DND-41 (cell line): ENCODE results near the gene RASGRP2.

Experiments used
- ATAC-seq: fragments of 200-7000 bp; cut with Tn5 transposase; 3 replicates; pipeline ENCODE4 v1.9.1; 2021; ENCODE audit warnings: low read depth; ENCODE audit not compliant: insufficient read depth
- DNase-seq: peaks from one replicate; pipeline ENCODE4 v3.0.0-alpha.2; 2020
- H2AFZ ChIP-seq: 2 replicates; pipeline ENCODE4 v1.6.0; 2012; ENCODE audit warnings: low read depth, low read length
- H3K27ac ChIP-seq: 2 replicates; pipeline ENCODE4 v1.5.1; 2012; ENCODE audit warnings: low read length, inconsistent platforms
- H3K27me3 ChIP-seq: fragments of 200-600 bp; sonication (generic); 2 replicates; pipeline ENCODE4 v1.6.0; 2012; ENCODE audit warnings: low read length, mild to moderate bottlenecking, inconsistent platforms; ENCODE audit not compliant: insufficient read depth, poor library complexity
- H3K36me3 ChIP-seq: 2 replicates; pipeline ENCODE4 v1.5.1; 2012; ENCODE audit warnings: low read length, inconsistent platforms; ENCODE audit not compliant: insufficient read depth
- H3K4me1 ChIP-seq: 2 replicates; pipeline ENCODE4 v1.5.1; 2012; ENCODE audit warnings: mild to moderate bottlenecking, low read length; ENCODE audit not compliant: insufficient read depth
- H3K4me2 ChIP-seq: 2 replicates; pipeline ENCODE4 v1.6.0; 2012; ENCODE audit warnings: mild to moderate bottlenecking, moderate library complexity, low read length, inconsistent platforms; ENCODE audit not compliant: insufficient read depth
- H3K4me3 ChIP-seq, 2 experiments: fragments of 200-600 bp in 1 of 2; shearing (Covaris generic) in 1 of 2; 2 replicates each; pipeline ENCODE4 v1.5.1; 2012 to 2016; ENCODE audit warnings: inconsistent platforms in 2 of 2, low read length in 2 of 2, mild to moderate bottlenecking in 2 of 2, low read depth in 1 of 2, moderate library complexity in 1 of 2
- H3K79me2 ChIP-seq: 2 replicates; pipeline ENCODE4 v1.6.0; 2012; ENCODE audit warnings: low read length, inconsistent platforms; ENCODE audit not compliant: insufficient read depth
- H3K9ac ChIP-seq: 2 replicates; pipeline ENCODE4 v1.6.0; 2012; ENCODE audit warnings: low read depth, mild to moderate bottlenecking, inconsistent platforms, low read length, moderate library complexity
- H3K9me3 ChIP-seq: 2 replicates; pipeline ENCODE4 v1.5.1; 2012; ENCODE audit warnings: low read length, moderate library complexity, mild to moderate bottlenecking, inconsistent platforms; ENCODE audit not compliant: insufficient read depth, severe bottlenecking
- H4K20me1 ChIP-seq: 2 replicates; pipeline ENCODE4 v1.6.0; 2012; ENCODE audit warnings: low read length; ENCODE audit not compliant: insufficient read depth
- CTCF ChIP-seq: IDR thresholded peaks from 2 replicates; pipeline ENCODE4 v1.5.1; 2012; ENCODE audit warnings: borderline replicate concordance, low read length, moderate library complexity, mild to moderate bottlenecking; ENCODE audit not compliant: poor library complexity, severe bottlenecking; ENCODE audit errors: extremely low read depth
- EZH2 ChIP-seq: IDR thresholded peaks from 3 replicates; pipeline ENCODE4 v1.6.1; 2012; ENCODE audit warnings: borderline replicate concordance, low read depth, mild to moderate bottlenecking, moderate library complexity, low read length, inconsistent platforms; ENCODE audit not compliant: severe bottlenecking

The RASGRP2 gene

GRCh38 chr11:64747961-64748665 lies 4.2 kb upstream of the RASGRP2 start:
- DNase-seq (no peak), ATAC-seq (no peak)
- H4K20me1 ChIP-seq = no peaks in the 10 kb centered on the region
- H3K4me2 ChIP-seq = no peak overlapping the region
- H3K9me3 ChIP-seq = no peaks in the 10 kb centered on the region
- no peak overlapping the region for H3K9ac ChIP-seq
- H3K27ac ChIP-seq = peak overlapping the region; percentile 39; the same call in 1 of the 2 replicates
- H3K36me3 ChIP-seq = no peaks in the 10 kb centered on the region
- no peaks in the 10 kb centered on the region for H3K27me3 ChIP-seq
- H3K4me3 ChIP-seq = no peak overlapping the region
- peaks cover 30% of the 10 kb centered on the region for H3K4me1 ChIP-seq
- TF ChIP-seq CTCF (no peak), EZH2 (no peak)
- H2AFZ ChIP-seq = no peak overlapping the region
- no peaks in the 10 kb centered on the region for H3K79me2 ChIP-seq

GRCh38 chr11:64746486-64746885 lies 2.5 kb upstream of the RASGRP2 start:
- TF ChIP-seq EZH2 (no peak), CTCF (no peak)
- Histone ChIP-seq H3K27ac (peak overlapping the region; percentile 99), H4K20me1 (no peaks in the 10 kb centered on the region), H3K4me1 (peaks cover 34% of the 10 kb centered on the region), H3K9me3 (no peaks in the 10 kb centered on the region), H3K4me2 (peak overlapping the region; percentile 77), H3K9ac (peak overlapping the region; percentile 92), H3K36me3 (no peaks in the 10 kb centered on the region), H3K27me3 (no peaks in the 10 kb centered on the region), H2AFZ (no peak overlapping the region; the same call in 1 of the 2 replicates), H3K4me3 (peak overlapping the region in 1 of 2 experiments; percentile 65; a peak in 2 of 4 replicates), H3K79me2 (no peaks in the 10 kb centered on the region)
- DNase-seq (no peak), ATAC-seq (no peak)

GRCh38 chr11:64745521-64746328 lies 1.8 kb upstream of the RASGRP2 start:
- peak overlapping the region; percentile 92 for H3K9ac ChIP-seq
- H3K9me3 ChIP-seq = no peaks in the 10 kb centered on the region
- TF ChIP-seq EZH2 = no peak
- TF ChIP-seq CTCF = no peak
- H3K36me3 ChIP-seq = no peaks in the 10 kb centered on the region
- no peaks in the 10 kb centered on the region for H4K20me1 ChIP-seq
- peak; percentile 73 for ATAC-seq
- no peaks in the 10 kb centered on the region for H3K27me3 ChIP-seq
- H3K4me1 ChIP-seq = peaks cover 34% of the 10 kb centered on the region
- peak overlapping the region; percentile 24 to 65; a peak in 3 of 4 replicates for H3K4me3 ChIP-seq
- H2AFZ ChIP-seq = peak overlapping the region; percentile 77
- H3K79me2 ChIP-seq = no peaks in the 10 kb centered on the region
- H3K4me2 ChIP-seq = peak overlapping the region; percentile 77
- H3K27ac ChIP-seq = peak overlapping the region; percentile 99
- DNase-seq = peak; percentile 90
